ENCODE data around the gene MMAB.
"Not testable (repeated sequence)": the region's sequence is repeated elsewhere in the genome, so short reads cannot be mapped to it uniquely, and the experiment has no call there.

MMAB gene

GRCh38 chr12:109608793-109609192 lies 35.5 kb upstream of the MMAB start:
- no peak for TF ChIP-seq CTCF (IDR thresholded peaks at IDR 0.05; ENCODE audit: extremely low read depth, missing control alignments)
- no peak for DNase-seq (ENCODE audit: low spot score)

- no peak for TF ChIP-seq CTCF (IDR thresholded peaks at IDR 0.05; ENCODE audit: extremely low read depth, missing control alignments)
- DNase-seq (ENCODE audit: low spot score): no peak
Observed at GRCh38 chr12:109608270-109608669, 35.0 kb upstream of the MMAB start.

GRCh38 chr12:109607618-109608017 lies 34.3 kb upstream of the MMAB start:
- DNase-seq (ENCODE audit: low spot score): no peak
- TF ChIP-seq CTCF (IDR thresholded peaks at IDR 0.05; ENCODE audit: extremely low read depth, missing control alignments): no peak

- DNase-seq (ENCODE audit: low spot score): no peak
Observed at GRCh38 chr12:109606320-109607028, 33.2 kb upstream of the MMAB start.

GRCh38 chr12:109605599-109606228 lies 32.4 kb upstream of the MMAB start:
- TF ChIP-seq CTCF (IDR thresholded peaks at IDR 0.05; ENCODE audit: extremely low read depth, missing control alignments): no peak
- DNase-seq (ENCODE audit: low spot score): no peak

More at GRCh38 chr12:109606320-109607028, 33.2 kb upstream of the MMAB start:
- no peak for TF ChIP-seq CTCF (IDR thresholded peaks at IDR 0.05; ENCODE audit: extremely low read depth, missing control alignments)

GRCh38 chr12:109605016-109605415 lies 31.7 kb upstream of the MMAB start:
- no peak for TF ChIP-seq CTCF (IDR thresholded peaks at IDR 0.05; ENCODE audit: extremely low read depth, missing control alignments)
- DNase-seq (ENCODE audit: low spot score): no peak

- no peak for DNase-seq (ENCODE audit: low spot score)
- no peak for TF ChIP-seq CTCF (IDR thresholded peaks at IDR 0.05; ENCODE audit: extremely low read depth, missing control alignments)
Observed at GRCh38 chr12:109604132-109604585, 30.9 kb upstream of the MMAB start.

GRCh38 chr12:109602132-109602531 lies 28.8 kb upstream of the MMAB start:
- not testable (repeated sequence) for DNase-seq (ENCODE audit: low spot score)
